BE2C (cell line): ENCODE results near the gene CA11.

Source experiments
- DNase-seq: peaks from one replicate; pipeline ENCODE4 v3.0.0-alpha.2; 2020
- H3K27me3 ChIP-seq: fragments of 250-450 bp; sonication (Bioruptor Pico); 2 replicates; pipeline ENCODE4 v1.5.1; 2020; ENCODE audit warnings: mild to moderate bottlenecking
- H3K36me3 ChIP-seq: fragments of 250-450 bp; sonication (Bioruptor Pico); 2 replicates; pipeline ENCODE4 v1.5.1; 2020; ENCODE audit warnings: mild to moderate bottlenecking
- H3K4me1 ChIP-seq: fragments of 250-450 bp; sonication (Bioruptor Pico); 2 replicates; pipeline ENCODE4 v1.5.1; 2020
- H3K4me3 ChIP-seq: 2 replicates; pipeline ENCODE4 v1.5.1; 2011; ENCODE audit warnings: low read depth, low read length
- H3K9me3 ChIP-seq: fragments of 250-450 bp; sonication (Bioruptor Pico); 2 replicates; pipeline ENCODE4 v1.5.1; 2020
- TF ChIP-seq, protein P1 (sequence below): IDR thresholded peaks from 2 replicates; pipeline ENCODE4 v1.5.1; 2012; ENCODE audit warnings: mild to moderate bottlenecking, low read depth, low read length

CA11 gene

DNA sequence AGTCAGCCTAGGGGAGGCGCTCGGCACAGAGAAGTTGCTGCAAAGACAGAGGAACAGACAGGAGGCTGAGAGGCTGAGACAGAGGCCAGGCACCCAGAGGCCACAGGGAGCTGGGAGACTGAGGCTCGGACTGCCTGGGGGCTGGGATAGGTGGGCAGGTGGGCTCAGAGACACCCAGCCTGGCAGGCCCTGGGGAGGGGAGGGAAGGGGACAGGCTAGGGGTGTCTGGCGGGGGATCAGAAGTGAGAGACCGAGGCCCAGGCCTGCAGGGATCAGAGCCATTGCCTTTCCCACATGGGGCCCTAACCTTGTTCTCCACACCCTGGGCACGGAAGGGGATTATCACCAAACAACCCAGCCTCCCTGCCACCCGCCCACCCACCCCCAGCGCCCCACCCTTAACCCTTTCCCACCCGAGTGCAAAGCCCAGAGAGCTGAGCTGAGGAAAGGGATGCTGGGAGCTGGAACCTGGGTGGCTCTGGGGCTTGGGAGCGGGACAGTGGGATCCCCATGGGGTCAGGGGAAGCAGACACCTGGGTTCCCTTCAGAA, 25.5 kb upstream of the CA11 start:
- TF ChIP-seq, protein P1, sequence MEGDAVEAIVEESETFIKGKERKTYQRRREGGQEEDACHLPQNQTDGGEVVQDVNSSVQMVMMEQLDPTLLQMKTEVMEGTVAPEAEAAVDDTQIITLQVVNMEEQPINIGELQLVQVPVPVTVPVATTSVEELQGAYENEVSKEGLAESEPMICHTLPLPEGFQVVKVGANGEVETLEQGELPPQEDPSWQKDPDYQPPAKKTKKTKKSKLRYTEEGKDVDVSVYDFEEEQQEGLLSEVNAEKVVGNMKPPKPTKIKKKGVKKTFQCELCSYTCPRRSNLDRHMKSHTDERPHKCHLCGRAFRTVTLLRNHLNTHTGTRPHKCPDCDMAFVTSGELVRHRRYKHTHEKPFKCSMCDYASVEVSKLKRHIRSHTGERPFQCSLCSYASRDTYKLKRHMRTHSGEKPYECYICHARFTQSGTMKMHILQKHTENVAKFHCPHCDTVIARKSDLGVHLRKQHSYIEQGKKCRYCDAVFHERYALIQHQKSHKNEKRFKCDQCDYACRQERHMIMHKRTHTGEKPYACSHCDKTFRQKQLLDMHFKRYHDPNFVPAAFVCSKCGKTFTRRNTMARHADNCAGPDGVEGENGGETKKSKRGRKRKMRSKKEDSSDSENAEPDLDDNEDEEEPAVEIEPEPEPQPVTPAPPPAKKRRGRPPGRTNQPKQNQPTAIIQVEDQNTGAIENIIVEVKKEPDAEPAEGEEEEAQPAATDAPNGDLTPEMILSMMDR = no peak
- Histone ChIP-seq H3K27me3 (no peaks in the 10 kb centered on the region), H3K9me3 (no peaks in the 10 kb centered on the region), H3K36me3 (no peaks in the 10 kb centered on the region), H3K4me1 (peaks cover 4% of the 10 kb centered on the region; the same call in 1 of the 2 replicates), H3K4me3 (no peak overlapping the region)
- DNase-seq = no peak

DNA sequence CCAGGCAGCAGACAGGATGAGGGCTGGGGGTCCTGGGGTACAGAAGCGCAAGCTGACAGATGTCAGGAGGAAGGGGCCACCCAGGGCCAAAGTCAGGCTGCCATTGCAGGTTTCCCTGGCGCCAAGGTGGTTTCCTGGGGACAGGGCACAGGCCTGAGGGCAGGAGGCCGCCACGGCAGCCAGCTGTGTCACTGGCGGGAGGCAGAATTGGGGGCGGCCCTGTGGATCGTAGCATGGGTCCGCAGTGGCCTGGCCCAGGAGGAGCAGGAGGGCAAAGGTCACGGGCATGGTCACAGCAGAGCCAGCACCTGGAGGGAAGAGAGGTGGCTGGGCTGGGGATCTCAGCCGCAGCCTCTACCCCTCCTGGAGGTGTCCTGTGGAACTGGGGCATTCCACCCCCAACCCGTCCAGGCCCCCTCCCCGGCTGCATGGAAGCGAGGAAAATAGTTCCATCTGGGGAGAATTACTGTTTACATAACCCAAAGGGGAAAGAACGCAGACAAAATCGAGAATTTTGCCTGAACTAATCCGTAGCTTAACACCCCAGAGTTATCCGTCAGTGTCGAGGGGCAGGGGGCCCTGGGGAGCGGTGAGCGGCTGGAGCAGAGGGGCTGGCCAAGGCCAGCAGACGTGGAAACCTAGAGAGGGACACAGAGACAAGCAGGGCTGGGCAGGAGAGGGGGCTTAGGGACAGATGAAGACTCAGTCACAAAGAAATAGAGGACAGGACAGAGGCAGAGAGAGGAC, 24.9 kb upstream of the CA11 start:
- TF ChIP-seq, protein P1 = no peak
- H3K4me3 ChIP-seq = no peak overlapping the region
- no peaks in the 10 kb centered on the region for H3K27me3 ChIP-seq
- peaks cover 4% of the 10 kb centered on the region; the same call in 1 of the 2 replicates for H3K4me1 ChIP-seq
- no peaks in the 10 kb centered on the region for H3K9me3 ChIP-seq
- no peaks in the 10 kb centered on the region for H3K36me3 ChIP-seq
- DNase-seq = no peak

DNA sequence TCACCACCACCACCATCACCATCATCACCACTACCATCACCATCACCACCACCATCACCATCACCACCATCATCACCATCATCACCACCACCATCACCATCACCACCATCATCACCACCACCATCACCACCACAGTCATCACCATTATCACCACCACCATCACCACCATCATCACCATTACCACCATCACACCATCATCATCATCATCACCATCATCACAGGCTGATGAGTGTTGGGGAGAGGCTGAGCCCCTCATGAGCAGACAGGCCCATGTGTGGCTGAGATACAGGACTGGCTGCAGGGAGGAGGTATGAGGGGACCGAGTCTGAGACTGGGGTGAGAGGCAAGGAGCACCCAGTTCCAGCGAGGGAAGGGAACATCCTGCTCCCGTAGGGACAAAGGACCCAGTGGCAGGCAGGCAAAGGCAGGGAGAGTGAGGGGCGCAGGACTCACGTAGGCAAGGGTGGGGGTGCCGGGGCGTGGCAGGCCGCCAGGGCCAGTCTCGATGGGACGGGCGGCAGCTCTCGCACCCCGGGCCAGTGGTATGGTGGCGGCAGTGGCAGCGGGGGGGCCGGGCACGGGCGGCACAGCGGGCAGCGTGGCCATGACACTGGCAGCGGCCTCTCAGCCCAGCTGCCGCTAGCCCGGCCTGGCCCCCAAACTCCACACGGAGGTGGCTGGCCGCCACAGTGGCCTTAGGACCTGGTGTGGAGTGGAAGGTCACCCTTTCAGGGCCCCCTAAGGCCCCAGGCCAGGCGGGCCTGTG, 24.1 kb upstream of the CA11 start:
- no peak overlapping the region for H3K4me3 ChIP-seq

DNA sequence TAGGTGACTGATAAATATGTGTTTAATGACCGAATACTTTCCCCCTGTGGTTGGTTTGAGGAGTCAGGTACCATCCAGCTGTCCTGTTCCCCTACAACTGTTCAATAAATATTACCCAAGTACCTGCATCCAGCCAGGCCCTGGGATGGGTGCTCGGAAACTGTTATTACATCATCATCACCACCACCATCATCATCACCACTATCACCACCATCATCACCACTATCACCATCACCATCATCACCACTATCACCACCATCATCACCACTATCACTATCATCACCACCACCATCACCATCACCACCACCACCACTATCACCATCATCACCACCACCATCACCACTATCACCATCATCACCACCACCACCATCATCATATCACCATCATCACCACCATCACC, 22.8 kb upstream of the CA11 start:
- H3K4me3 ChIP-seq = no peak overlapping the region
- H3K4me1 ChIP-seq = no peaks in the 10 kb centered on the region
- no peaks in the 10 kb centered on the region for H3K27me3 ChIP-seq
- H3K9me3 ChIP-seq = no peaks in the 10 kb centered on the region
- H3K36me3 ChIP-seq = no peaks in the 10 kb centered on the region
- TF ChIP-seq, protein P1 = no peak
- no peak for DNase-seq

More for the DNA sequence above, 24.1 kb upstream of the CA11 start:
- H3K9me3 ChIP-seq = no peaks in the 10 kb centered on the region
- no peaks in the 10 kb centered on the region for H3K27me3 ChIP-seq
- no peak for DNase-seq
- TF ChIP-seq, protein P1 = no peak
- H3K4me1 ChIP-seq = no peaks in the 10 kb centered on the region
- no peaks in the 10 kb centered on the region for H3K36me3 ChIP-seq

DNA sequence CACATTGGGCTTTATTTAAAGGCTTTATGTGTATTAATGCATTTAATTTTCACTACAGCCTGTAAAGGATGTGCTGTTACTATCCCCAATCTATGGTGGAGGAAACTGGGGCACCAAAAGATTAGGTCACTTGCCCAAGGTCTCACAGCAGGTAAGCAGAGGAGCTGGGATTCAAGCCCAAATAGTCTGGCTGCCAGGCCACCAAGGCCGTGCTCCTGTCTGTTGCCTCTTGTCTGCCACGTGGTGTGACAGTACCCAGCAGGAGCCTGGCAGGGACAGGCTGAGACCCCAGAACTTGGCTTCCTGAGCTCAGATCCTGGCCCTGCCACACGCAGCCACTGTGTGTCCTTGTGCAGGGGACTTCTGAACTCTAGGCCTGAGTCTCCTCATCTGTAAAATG, 22.3 kb upstream of the CA11 start:
- H3K4me1 ChIP-seq = no peaks in the 10 kb centered on the region
- no peaks in the 10 kb centered on the region for H3K27me3 ChIP-seq
- no peaks in the 10 kb centered on the region for H3K9me3 ChIP-seq
- no peaks in the 10 kb centered on the region for H3K36me3 ChIP-seq
- H3K4me3 ChIP-seq = no peak overlapping the region
- TF ChIP-seq, protein P1 = no peak
- no peak for DNase-seq
